Activated naive CD4-positive, alpha-beta T cell treated with anti-CD3 and anti-CD28 coated beads, Interleukin-2, amount 50 U/mL, for 16 hours (primary cell): ENCODE results near the gene IGSF3.

Experiments used
- DNase-seq: peaks from one replicate; pipeline ENCODE4 v3.0.0-alpha.2; 2020

IGSF3 gene

DNA sequence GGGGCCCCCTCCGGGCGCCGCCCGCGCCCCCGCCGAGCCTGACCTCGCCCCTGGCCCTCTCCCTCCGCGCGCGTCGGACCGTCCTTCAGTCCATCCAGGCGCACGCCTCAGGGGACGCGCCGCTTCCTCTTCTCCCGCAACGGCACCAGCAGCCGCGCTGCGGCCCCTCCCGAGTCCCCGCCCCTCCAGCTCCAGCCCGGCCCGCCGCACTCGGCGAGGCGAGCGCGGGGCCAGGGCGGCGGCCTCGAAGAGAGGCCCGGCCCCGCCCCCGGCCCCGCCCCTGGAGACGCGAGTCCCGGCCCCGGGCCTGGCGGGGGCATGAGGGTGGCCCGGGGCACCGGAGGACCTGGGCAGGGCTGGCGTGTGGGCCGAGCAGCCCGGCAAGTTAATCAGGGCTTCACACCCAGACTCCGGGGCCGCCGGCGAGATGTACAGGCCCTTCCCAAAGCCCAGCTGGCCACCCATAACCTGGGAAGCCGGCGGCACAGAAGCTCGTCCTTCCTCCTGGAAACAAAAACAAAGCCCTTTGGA is at the start of gene IGSF3:
TSS of gene IGSF3 (minus strand) at position 159 of the 531 bp plus-strand sequence. CDS start 1,407 bp downstream, outside the sequence.
- peak; percentile 48 for DNase-seq

DNA sequence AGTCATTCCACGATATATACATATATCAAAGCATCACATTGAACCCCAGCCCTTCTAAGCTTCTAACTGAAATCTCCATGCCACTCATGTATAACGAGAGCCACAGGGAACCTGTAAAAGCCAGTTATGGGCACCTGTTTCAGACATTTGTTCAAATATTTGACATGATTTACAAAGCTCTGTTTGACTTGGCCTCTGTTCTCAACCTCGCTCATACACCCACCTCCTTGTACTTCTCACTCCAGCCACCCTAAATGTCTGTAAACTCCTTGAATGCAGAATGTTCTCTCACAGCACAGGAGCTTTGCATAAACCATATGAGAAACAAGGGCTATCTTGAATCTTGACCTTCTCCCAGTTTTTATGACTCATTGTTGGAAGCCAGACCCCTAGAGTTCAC is 49.8 kb upstream of the IGSF3 start:
- DNase-seq, result no peak

DNA sequence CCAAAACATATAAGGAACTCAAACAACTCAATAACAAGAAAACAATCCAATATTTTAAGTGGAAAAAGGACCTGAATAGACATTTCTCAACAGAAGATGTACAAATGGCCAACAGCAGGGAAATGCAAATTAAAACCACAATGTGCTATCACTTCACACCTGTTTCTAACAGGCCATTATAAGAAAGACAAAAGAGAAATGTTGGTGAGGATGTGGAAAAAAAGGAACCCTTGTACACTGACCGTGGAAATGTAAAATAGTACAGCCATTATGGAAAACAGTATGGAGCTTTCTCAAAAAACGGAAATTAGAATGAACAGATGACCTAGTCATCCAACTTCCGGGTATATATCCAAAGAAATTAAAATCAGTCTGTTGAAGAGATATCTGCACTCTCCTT is 48.9 kb upstream of the IGSF3 start:
- DNase-seq, result no peak

DNA sequence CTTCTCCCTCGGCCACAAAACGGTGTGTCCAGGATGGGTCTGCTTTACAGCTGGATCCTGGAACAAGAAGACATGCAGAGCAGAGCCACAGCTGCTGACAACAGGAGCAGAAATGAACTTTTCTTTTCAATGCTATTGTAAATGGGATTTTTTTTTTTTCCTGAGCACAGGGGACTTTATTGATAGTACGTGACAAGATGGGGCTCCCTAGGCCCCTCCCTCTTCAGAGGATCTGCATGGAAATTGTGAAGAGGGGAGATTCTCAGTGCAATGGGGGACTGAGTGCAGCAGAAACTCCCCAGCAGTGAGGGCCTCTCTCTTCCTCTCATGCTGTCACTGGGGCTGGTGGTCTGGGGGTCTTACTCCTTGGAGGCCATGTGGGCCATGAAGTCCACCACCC is 45.9 kb upstream of the IGSF3 start:
- no peak for DNase-seq

DNA sequence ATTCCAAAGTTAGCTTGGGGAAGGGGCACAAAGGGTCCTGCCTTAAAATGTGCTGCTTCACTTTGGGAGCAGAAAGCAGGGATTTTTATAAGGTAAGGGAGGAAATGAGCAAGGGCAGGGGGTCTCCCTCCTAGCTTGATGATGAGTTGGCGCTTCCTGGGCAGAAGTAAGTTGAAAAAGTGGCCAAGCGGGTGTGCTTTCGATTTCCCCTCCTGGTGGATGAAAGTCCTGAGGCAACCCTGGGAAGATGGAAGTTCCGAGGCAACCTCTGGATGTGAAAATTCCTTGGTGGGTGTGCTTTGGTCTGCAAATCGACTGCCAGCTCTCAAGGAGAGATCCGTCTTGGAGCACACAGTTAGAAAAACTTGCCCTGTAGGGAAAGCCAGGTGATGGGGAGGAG is 45.0 kb upstream of the IGSF3 start:
- no peak for DNase-seq

DNA sequence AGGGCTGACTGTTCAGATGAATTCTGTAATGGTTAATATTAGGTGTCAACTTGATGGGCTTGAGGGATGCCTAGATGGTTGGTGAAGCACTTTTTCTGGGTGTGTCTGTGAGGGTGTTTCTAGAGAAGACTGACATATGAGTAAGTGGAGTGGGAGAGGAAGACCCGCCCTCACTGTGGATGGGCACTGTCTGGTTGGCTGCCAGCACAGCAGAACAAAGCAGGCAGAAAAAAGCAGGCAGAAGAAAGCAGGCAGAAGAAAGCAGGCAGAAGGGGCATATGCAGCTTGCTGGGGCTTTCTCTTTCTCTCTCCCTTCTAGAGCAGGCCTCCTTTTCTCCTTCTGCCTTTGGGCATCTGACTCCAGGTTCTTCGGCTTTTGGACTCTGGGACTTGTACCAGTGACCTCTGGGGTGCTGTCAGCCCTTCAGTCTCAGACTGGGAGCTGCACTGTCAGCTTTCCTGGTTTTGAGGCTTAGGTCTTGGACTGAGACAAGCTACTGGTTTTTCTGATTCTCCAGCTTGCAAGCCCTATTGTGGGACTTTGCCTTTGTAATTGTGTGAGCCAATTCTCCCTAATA is 43.8 kb upstream of the IGSF3 start:
- peak; percentile 23 for DNase-seq

DNA sequence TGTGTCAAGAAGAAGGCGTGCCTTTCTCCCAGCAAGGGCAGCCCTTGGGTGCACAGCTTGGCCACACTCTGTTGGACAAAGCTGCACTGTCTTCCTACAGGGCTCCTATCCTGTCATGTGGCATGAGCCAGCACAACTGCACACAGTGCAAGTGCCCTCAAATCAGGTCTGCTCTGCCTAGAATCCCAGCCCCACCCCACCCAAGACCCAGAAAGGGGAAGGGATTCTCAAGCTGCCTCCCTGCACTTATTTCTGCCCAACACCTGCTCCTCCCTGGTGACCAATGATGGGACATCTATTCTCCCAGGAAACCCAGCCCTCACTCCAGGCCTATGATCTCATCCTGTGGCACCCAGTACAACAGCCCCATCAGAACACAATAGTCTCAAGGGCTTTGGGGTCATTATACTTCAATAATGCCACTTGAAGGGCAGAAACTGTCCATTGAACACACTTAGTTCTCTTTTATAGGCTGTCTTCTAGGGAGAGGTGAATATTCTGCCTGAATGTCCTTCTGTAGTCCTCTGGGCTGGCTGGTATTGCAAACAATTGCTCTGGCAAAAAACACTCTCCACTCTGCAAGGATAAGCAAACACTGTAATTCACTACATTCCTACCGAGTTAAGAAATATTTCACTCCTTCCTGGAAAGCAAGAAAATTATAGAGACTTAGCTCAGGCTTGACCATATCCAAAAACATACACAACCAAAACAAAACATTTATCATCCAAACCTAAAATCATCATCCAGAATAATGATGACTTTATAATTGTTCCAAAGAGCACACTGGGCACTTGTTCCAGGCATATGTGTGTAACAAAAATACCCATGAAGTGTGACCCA is 43.1 kb upstream of the IGSF3 start:
- no peak for DNase-seq

DNA sequence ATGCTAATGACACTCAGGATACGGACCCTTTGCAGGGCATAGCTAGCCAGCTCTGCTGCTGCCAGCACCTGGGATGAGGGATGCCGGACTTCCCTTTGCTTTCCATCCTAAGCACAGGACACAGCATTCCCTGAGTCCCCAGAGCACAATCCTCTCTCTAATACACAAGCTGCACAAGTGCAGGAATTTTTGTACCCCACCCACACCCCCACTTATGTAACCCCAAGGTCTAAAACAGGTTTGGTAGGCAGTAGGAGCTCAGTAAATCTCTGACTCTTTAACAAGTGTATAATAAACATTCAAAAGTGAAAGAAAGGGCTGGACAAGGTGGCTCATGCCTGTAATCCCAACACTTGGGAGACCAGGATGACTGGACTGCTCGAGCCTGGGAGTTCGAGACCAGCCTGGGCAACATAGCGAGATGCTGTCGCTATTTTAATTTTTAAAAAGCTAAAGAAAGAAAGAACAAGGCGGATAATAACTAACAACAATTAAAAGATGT is 42.2 kb upstream of the IGSF3 start:
- DNase-seq, result no peak

DNA sequence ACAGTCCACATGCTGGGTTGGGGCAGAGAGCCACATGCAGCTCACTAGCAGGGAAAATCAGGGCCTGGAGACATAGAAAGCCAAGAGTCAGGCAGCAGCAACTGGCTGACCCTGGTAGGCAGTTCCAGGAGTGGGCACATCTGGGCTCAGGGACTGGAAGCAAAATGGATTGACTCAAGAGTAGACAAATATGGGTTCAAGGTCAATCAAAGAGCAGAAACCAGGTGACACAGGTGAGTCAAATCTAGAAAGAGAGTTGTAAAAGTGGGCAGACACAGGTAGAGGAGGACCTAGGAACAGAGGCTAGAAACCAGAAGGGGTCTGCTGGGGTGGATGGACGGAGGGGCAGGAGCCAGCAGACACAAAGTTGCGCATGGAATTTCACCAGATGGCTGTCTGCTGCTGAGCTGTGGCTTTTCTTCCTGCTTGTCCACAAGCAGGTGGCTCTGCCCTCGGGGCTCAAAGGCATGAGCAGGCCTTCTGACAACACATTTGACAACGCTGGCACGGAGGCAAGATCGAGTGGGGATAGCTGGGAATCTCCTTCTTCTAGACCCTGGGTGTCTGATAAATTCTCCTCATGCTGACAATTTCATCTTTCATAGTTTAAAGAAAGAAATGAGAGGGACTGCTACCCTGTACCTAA is 40.8 kb upstream of the IGSF3 start:
- no peak for DNase-seq

DNA sequence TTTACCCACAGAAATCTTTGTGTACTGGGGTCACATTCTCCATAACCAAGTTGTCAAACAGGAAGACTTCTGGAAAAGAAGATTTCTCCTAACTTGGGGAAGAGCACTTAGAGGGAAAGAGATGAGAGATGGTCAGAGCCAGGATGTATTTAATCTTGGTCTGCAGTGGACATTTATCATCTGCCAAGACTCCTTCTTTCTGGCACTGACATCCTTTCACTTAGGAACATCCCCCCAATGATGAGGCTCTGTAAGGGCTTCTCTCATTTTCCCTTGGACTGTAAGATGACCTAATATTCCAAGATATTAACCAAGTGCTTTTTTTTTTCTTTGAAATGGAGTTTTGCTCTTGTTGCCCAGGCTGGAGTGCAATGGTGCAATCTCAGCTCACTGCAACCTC is 39.3 kb upstream of the IGSF3 start:
- no peak for DNase-seq

DNA sequence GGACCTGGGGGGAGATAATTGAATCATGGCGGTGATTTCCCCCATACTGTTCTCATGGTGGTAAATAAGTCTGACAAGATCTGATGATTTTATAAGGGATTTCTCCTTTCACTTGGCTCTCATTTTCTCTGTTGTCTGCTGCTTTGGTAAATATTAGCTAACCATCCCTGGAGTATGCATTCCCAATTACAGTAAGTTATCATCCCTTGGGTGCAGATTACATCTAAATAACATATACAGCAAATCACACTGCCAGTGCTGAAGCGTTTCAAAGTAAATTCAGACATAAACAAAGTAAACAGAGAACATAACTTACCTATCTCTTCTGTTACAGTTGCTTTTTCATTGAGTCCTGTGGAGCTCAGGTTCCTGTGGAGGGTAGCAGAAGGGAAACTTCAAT is 38.6 kb upstream of the IGSF3 start:
- DNase-seq, result no peak

DNA sequence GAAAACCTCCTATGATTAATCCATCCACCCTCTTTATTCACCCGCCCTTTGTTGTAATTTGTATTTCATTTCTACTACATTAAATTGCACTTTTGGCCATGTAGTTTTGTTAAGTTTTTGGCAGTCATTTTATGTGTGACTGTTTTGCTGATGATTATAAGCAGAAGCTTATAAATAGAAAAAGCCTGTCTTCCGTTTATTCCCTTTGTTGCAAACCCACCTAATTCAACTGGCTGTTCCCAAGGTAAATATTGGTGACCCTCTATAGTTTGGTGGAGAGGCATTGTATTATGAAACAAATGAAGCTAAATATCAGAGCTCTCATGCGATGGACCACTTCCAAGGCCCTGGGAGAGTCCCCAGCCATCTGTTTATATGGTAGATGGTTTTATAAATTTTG is 36.7 kb upstream of the IGSF3 start:
- no peak for DNase-seq

DNA sequence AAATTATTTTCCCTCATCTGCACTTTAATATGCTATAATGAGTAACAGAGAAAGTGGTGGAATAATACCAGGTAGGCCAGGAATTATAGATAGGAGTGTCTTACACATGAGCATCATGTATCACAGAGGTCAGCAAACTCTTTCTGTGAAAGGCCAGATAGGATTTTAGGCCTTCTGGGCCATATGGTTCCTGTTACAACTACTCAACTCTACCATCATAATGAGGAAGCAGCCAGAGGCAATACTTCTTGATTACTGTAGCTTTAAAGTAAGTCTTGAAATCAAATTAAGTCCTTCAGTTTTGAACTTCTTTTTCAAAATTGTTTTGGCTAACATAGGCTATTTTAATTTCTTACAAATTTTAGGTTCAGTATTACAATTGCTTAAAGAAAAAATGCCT is 32.1 kb upstream of the IGSF3 start:
- no peak for DNase-seq

DNA sequence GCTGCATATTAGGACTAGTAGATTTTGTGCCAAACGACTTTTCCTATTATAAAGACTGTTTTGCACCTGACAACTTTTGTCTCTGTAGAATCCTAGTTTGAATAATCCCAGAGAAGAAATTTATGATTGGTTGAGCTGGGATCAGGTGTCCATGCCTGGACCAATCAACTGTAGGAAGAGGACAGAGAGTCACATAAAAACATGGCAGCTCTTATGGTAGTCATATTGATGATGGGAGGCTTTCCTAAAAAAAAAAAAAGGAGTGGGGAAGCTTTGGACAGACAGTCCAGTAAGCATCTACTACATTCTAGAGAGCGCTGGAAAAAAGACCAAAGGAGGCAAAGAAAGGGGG is 30.7 kb upstream of the IGSF3 start:
- DNase-seq, result no peak

DNA sequence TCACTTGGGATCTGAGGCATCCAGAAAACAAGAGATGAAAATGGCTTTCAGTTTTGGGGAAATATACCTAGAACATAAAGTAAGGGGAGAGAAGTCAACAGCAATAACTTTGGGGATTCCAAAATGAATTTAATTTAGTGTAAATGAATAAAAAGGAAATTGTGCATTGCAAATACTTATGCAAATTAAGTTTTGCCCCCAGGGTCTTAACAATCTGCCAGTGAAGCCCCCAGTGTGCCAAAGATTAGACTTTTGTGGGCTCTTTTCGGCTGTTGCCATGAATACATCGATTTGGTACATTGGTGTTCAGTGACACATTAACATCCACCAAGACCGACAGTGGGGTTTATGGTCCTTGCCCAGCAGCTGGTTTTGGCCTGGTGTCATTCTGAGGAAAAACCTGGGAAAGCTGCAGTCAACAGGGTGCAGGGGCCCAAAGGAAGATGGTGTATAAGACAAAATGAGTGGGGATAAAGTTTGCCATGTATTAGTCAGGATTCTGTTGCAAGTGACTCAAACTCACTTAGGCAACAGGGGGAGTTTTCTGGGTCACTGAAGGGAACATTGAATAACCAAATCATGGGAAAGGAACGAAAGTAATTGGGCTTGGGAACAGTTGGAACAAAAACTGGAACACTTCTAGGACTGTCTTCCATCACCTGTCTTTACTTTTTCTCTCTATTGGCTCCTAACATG is 30.2 kb upstream of the IGSF3 start:
- no peak for DNase-seq

DNA sequence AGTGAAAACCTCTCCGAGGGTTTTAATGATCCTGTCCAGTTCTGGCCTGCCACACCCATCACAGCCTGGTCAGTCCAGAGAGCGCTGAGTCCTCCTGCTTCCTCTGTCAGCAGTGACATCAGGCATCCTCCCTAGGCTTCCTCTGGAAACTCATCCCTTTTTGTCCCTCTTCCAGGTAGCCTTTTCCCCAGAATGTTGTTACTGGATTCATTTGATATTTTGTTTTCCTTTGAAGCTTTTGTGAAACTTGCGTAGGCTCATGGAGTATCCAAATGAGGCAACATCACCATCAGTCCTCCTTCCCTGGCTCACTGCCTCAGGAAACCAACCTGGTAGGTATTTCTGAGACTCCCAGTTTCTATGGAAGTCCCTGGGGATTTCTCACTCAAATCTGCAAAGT is 27.0 kb upstream of the IGSF3 start:
- no peak for DNase-seq

DNA sequence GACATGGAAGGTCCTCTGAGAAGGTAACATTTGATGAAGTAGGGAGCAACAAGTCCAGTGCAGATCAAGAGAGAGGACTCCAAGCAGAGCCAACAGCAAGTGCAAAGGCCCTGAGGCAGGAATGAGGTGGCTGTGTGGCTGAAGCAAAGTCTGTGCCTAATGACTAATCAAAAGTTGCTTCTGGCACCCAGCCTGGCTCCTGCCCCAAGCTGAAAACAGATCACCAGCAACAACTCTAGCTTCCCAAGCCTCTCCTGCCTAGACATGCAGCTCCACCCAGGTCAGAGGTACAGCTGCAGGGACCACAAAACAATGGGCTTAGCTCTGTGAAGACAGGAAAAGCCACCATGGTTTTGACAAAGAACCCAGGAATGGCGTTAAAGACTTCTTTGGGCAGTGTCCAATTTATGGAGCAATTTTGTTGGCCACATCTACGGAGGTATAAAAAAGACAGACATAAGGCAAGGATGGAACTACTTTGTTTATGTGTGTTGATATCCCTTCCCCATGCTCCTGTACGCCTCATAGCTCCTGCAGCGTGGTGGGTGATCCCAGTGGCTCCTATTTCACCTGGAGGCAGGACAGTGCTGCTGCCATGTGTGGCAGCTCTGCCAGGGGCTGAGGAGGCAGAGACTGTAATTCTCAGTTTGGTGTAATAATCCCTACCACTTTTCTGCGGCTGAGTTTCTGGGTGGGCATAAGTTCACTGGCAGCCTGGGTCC is 26.4 kb upstream of the IGSF3 start:
- no peak for DNase-seq

DNA sequence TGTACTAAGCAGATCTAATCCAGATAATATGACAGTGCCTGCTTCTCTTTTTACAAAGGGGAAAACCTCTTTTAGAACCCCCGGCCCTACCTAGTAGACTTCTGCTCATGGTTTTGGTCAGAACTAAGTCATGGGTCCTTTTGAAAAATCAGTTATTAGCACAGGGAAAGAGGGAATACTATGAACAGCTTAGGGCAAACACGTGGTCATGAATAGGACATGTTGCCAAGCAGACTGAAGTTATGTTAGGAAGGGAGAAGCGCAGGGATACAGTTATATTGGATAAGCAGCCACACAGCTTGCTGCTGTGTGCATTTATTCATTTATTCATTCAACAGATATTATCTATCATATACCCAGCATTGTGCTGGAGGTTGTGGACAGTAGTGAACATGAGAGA is 25.3 kb upstream of the IGSF3 start:
- no peak for DNase-seq

DNA sequence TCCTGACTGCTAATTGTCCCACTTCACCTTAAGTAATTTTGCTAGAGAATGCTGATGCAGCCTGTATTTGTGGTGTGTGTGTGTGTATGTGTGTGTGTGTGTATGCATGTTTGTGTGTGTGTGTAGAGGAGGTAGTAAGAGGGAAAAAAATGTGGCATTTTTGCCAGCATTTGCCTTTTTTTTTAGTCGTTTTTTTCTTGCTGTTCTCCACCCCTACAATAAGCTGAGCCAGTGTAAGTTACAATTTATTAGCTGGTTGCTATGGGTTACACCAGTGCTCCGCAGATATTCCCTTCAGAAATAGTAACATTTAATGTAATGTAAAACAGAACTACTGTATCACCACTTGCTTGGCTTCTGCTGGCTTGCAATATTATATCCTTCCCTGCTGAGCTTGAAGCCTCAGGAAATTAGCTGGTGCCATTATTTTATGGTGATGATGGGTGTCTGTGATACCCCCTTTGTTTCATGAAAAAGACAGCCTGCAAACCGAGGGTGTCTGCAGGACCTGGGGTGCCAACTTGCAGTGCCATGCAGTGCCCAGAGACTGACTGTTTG is 23.4 kb upstream of the IGSF3 start:
- no peak for DNase-seq

DNA sequence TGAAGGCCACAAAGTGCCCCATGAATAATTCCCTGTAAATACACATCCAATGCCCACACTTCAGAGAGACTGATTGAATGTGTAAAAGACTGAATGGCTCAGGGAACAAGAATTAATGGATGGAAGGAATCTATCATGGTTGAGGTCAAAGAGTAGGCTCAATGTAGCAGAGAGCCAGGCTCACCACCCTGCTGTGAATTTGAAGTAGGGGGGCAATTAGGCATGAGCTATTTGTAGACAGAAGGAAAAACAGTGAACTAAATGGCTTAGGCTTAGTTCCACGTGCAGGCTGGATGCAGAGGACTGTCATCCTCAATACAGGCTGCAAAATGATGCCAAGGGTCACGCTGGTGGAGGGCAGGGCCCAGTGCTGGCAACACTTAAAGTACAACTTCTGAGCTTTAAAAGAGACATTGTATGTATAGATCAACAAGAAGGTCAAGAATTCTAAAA is 22.9 kb upstream of the IGSF3 start:
- no peak for DNase-seq

DNA sequence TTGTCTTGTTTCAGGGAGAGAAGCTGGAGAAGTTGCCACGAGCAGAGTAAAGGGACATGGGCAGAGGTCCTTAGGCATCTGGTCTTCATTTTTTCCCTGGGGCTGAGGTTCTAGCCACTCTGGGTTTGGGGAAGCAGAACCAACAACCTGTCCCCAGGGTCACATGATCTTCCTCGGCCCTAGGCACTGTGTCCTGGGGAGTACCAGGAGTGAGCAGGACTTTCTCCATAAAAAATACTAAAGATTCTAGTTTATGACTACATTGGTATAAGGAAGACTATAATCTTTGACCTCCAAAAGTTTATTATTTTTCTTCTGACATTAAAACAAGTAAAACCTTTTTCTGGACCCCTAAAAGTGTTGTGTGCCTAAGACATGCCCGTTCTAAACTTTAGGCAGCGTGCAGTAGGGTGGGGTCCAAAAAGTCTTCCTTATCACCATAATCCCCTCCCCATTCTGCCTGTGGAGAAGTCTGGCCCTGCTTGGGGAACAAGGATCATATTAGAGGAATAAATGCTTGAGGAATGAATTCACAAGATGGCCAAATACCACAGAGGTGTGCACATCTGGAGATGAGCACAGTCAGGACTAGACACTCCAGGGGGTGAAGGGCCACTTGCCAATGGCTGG is 19.3 kb upstream of the IGSF3 start:
- DNase-seq, result no peak

DNA sequence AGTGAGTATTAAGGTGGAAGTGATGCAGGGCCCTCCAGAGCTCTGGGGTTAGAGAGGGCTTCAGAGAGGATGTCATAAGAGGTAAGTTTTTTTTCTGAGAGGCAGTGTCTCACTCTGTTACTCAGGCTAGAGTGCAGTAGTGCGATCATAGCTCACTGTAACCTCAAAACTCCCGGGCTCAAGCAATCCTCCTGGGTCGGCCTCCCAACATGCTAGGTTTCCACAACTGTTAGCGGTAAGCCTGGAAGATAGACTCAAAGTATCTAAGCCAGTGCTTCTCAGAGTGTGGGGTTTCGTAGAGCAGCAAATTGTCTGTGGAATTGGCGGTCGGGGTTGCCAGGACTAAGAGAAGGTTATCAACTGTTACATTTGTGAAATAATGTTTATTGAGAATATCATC is 18.6 kb upstream of the IGSF3 start:
- DNase-seq, result no peak
